GM18909 (cell line): ENCODE data around the gene FBN2.
A peak's percentile ranks its signal among the peaks of the same experiment; 100 is the strongest.
"Not testable (repeated sequence)": the region's sequence is repeated elsewhere in the genome, so short reads cannot be mapped to it uniquely, and the experiment has no call there.

Experiments used
- ATAC-seq: cut with Tn5 transposase; IDR thresholded peaks from one replicate; pipeline ENCODE4 v1.9.1; 2021; ENCODE audit warnings: mild to moderate bottlenecking; ENCODE audit not compliant: unreplicated experiment, poor library complexity

Gene FBN2

DNA sequence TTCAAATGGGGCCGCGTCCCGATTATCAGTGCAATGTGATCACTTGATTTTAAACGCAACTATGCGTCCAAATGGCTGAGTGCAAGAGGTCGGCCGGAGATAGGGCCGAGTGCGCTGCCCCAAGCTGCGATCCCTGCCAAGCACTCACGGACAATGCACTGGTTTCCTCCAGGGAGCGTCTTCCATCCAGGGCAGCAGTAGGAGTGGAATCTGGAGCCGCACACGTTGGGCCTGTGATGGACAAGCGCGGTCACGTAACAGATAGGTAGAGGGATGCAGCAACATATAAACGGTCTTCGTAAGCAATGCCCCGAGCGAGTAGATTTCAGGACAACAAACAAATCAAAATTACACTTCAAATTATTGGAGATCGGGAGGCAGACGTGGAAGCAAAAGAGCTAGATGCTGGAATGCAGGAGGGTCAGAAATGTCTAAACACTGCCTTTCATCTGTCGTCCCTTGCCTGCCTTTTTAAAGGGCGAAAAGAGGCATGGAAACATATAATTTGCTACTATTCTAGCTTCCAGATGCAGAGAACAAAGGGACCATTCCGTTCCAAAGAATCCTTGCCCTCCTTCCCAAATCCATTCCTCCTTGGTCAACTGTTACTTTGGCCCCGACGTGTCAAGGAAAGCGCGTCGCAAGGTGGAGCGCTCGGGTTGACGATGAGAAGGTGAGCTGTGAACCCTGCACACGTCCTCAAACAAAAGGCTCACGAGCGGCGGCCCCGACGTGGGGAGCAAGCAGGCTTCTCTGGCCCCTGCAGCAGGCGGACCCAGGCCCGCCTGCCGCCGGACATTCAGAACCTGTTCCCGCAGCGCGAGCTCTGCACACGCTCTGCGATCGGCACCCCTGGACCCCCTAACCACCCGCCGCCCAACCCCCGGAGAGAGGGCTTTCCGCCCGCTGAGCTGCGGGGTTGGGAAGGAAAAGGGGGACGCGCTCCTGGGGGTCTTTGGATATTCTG is 1.5 kb downstream of the FBN2 start:
- no peak for ATAC-seq

DNA sequence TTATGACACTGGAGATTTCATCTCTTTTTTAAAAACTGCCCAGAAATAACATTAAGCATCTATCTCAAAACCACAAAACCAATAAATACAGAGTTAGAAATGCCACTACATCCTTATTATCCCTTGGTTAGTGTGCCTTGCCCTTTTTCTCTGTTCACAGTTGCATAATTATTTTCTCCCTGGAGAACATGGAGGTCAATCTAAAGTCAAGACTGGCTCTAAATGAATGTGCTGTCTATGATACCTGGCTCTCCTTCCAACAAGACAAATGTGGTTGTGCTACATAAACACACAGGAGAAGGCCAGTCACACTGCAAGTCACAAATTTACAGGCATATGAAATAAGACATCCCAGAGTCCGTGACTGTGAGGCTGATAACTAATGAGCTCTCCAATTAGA is 2.8 kb downstream of the FBN2 start:
- no peak for ATAC-seq

DNA sequence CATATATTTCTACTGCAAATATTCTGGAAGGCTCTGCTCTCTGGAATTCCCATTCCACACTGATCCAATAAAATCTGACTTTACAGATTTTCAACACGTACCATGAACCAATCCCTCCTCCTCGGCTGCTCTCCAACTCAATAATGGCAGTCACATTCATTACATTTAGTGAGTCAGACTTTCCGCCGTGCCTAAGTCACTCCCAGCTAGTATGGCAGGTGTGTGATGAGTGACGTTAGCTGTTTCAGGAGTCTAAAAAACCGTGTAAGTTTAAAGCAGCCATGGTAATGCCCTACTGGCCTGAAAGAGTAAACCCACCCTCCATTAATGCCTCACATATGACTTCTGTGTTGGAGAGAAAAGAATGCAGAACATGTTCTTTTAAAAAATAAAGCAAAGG is 3.3 kb downstream of the FBN2 start:
- ATAC-seq, result no peak

DNA sequence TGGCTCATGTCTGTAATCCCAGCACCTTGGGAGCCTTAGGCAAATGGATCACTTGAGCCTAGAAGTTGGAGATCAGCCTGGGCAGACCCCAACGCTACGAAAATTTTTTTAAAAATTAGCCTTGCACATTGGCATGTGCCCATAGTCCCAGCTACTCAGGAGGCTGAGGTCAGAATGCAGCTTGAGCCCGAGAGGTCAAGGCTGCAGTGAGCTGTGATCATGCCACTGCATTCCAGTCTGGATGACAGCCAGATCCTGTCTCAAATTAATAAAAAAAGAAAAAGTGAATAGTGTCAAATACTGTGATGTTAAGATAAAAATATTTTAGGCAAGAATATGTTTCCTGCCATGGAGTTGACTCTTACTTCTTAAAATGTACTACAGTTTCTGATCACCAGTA is 5.3 kb downstream of the FBN2 start:
- ATAC-seq, result no peak

DNA sequence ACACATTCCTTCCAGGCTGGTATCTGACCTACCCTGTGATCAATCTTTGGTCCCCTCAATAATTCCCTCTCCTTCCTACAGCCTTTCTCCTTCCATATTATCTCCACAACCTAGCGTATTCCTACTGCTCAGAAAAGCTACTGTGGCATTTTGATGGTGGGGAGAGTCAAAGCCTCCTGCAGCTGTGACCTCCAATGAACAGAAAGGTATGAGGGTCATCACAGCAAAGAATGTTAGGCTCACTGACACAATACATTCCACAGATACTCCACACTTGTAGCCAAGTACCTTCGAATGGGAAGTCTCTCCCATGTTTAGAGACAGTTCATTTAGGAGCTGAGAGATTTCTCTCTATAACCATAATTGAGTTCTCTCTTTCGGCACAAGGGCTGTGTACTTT is 5.9 kb downstream of the FBN2 start:
- no peak for ATAC-seq

DNA sequence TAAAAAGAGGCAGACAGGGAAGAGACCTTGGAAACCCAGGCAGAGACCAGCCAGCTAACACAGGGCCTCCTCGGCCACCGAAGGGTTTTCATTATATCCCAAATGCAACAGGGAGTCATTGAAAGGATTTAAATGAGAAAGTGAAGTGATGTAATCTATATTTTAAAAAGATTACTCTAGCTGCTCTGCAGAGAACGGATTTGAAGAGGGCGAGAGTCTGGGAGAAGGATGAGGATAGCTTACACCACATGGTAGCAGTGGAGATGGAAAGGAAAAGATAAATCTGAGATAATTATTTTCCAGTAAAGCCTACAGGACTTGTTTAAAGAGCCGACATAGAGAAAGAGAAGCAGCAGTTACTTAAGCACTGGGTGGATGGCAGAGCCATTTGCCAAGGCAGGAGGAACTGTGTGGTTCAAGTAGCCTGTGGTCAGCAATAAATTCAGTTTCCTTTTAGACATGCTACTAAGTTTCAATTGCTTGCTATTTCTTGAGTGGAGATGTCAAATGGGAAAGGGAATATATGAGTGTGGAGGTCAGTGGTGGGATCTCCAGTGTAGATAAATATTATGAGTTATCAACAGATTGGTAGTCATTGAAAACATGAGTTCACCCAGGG is 9.3 kb downstream of the FBN2 start:
- ATAC-seq, result no peak

DNA sequence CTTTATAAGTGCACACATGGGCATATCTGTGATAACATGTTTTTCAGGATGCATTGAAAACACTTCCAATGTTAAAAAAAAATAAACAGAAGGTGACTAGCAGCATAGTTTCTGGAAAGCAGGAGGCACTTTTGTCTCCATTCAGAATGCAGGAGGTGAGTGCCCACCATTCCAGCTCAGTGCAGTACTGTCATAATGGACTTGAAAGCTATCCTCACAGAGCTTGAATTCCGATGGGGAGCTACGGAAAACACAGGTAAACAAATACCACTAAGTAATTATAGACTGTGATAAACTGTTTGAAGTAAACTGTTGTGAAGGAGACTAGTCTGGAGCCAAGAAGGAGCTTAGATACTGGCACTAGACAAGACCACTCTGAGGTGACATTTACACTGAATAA is 9.9 kb downstream of the FBN2 start:
- ATAC-seq, result no peak

DNA sequence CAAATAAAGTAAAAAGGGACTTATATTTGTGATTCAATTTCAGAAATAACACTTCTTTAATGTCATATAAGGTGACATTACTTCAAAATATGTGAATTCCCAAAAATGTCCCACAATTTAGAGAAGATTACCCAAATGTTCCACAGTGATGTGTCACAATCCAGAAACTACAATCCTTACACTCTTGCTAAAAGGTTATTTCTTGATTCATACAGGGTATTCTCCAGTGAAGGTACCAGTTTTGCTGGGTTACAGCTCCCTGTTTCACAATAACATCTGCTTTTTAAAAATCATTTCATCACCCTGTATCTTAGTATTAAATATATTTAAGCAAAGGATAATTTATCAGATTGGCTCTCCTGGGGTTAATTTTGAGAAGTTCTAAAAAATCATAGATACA is 11.0 kb downstream of the FBN2 start:
- no peak for ATAC-seq

DNA sequence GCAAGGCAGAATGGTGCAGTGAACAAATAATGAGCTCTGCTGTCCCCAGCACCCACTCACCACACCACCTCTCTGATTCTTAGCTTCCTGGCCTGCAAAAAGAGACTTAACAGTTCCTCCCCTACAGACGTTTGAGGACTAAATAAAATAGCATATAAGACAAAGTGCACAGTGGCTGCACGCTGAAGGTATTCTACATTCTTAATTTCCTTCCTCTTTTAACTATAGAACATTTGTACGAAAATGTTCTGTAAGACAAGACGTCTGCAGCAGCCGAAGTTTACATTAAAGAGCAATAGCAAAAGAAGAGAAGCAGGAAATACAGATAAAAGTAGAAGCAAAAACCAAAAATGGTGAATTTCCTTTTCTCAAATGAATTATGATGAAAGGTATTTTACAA is 15.7 kb downstream of the FBN2 start:
- ATAC-seq, result no peak

DNA sequence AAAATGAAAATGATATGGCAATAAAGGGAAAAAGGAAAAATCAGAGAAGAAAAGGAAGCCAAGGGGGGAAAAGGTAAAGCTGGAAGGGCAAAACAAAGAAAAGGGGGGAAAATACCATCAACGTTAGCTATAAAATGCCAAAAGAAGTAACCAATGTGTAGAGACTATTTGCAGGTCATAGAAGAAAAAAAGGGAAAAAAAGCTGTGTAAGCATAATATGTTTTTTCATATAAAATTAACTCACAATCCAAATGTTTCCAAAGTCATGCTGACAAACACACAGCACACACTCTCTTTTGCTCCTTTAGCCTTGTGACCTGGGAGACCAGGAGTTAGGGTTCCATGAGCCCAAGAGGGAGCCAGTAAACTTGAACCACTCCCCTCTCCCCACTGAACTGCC is 18.2 kb downstream of the FBN2 start:
- ATAC-seq, result no peak

DNA sequence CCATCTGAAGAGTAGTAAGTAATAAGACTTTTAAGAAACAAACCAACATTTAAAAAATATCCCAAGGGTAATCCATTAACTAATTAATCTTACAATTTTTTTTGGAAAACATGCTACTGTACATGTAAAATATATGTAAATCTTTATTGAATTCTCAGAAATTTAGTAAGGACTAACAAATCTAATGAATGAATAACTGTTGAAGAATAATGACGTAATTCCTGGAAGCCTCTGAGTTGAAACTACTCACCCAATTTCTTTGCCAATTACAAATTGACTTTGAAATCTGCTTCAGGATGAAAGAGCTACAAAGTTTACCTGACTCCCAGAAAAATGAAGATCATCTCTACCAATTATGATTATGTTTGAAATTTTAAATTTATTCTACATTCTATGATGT is 21.1 kb downstream of the FBN2 start:
- no peak for ATAC-seq

DNA sequence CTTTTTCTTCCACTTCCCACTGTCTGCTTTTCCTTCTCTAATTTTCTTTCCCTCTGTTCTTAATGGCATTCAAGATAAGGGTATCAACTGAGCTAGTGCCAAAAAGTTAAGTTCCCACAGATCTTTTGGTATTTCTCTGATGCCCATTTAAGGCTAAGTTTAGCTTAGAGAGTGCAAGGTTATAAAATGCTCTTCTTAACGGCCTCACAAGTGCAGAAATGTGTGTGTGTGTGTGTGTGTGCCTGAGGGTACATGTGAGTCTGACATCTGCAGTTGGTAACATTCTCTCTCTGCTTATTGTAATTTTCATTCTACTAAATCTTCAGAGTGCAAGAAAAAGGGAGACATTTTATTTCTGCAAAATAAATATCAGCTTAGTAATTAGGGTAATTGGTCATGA is 24.2 kb downstream of the FBN2 start:
- ATAC-seq, result no peak

DNA sequence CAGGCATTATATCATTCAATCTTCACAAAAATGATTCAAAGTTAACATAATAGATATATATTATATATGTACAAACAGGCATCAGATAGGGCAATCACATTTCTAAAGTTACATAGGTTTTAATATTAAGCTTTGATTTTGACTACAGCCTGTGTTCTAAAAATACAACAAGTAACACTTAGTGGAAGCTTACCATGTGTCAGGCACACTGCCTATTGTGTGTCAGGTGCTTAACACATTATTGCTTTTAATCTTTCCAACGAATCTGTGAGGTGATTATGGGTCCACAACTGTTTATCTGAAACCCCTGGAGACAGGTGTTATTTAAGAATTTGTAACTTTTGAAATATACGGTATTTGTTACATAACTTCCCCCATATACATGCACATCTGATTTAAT is 25.2 kb downstream of the FBN2 start:
- ATAC-seq, result no peak

DNA sequence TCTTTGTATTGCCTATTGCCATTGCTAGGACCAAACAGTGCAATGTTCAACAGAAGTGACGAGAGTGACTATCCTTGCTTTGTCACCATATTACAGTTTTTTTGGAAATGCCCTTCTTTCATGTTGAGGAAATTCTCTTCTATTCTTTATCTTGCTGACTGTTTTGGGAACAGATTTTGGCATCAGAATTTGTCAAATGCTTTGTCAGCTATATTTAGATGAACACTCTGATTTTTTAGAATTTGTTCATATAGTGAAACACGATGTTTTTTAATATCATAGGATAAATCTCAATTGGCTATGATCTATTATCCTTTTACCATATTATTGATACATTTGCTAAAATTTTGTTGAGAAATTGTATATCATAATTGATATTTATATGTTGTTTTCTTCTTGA is 31.4 kb downstream of the FBN2 start:
- no peak for ATAC-seq

DNA sequence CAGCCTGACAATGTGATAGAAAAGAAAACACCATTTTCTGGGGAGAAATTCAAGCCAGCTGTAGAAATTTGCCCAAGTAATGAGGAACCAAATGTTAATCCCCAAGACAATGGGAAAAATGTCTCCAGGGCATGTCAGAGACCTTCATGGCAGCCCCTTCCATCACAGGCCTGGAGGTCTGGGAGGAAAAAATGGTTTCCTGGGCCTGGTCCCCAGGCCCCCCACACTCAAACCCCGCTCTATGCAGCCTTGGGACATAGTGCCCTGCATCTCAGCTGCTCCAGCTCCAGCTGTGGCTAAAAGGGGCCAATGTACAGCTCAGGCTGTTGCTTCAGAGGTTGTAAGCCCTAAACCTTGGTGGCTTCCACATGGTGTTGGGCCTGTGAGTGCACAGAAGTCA is 34.3 kb downstream of the FBN2 start:
- ATAC-seq, result not testable (repeated sequence)

DNA sequence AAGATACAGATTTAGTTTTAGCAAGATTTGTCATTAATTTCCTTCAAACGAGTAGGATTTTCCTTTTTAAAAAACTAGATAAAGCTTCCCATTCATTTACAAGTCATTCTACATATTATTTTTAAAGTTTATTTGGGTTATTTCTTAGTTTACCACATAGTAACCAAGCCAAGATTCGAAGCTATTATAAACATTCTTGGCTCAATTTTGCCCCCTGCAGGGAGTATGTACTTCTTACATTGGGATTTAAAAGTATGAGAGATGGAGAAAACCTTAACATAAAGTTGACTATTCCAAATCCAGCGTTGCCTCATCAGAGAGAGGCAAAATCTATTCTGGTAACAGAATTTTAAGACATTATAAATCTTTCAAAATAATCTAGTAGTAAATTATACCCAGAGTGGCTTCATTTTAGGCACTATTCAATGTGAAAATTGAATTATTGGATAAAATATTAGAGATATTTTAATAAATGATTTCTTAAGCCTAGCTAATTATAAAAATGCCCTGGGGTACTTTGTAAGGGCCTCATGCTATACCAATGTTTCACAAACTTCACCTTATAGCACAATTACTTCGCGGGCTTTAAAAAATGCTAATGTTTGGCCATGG is 39.1 kb downstream of the FBN2 start:
- ATAC-seq, result peak; percentile 38

DNA sequence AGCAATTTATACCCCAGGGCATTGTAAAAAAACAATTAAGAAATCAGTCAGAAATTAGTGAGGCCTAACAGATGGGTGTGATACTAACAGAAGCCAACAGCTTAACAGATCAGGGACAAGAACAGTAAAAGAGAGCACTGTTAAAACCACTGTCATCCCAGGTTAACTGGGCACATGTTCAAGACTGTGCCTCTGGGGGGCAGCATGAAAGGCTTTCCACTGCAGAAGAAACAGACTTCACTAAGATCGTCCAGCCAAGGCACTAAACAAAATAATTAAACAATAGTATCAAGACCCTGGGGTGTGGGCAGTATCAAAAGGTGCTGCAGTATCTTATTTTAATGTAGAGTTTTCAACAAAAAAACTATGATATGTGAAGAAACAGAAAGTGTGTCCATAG is 43.5 kb downstream of the FBN2 start:
- ATAC-seq, result no peak

DNA sequence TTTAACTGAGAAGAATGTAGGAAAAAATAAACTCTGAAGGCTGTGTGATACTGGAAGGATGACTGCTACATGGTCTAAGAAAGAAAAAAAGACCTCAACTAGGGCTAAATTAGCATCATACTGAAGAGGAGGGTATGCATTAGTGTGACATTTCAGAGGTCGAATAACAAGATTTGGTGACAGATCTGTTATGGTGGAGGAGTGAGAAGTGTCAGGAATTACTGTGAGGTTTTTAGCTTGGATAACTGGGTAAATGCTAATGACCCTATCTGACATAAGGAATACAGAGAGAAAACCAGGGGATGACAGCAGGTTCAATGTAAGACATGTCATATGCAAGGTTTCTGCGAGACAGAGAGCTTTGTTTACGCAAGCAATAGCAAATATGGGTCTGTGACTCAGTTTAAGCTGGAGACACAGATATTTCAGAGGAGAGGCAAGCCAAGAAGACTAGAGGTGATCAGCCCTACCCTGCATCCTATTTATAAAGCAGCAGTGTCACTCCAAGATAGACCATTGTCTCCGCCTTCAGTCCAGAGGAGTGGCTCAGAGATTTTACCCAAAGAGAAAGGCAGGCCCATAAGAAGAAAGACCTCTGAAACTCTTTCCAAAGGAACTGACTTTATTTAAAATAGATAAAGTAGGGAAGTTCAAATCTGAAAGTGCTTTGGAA is 44.3 kb downstream of the FBN2 start:
- ATAC-seq, result no peak

DNA sequence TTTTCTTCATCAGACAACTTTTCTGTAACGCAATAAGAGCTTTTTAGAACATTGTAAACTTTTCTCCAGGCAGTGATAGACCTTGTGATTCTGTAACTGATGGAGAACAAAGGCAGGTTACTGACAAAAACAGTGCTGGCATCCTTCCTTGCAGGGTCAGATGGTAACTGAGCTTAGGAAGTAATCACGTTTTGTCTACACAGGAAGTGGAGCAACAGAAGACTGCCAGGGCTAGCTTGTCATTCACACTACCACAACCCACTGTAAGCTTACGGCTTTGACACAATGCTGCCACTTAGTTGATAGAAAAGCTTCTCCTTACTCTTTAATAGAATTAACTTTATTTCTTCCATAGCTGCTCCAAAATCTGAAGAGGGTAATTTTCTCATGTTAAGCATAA is 46.8 kb downstream of the FBN2 start:
- no peak for ATAC-seq

DNA sequence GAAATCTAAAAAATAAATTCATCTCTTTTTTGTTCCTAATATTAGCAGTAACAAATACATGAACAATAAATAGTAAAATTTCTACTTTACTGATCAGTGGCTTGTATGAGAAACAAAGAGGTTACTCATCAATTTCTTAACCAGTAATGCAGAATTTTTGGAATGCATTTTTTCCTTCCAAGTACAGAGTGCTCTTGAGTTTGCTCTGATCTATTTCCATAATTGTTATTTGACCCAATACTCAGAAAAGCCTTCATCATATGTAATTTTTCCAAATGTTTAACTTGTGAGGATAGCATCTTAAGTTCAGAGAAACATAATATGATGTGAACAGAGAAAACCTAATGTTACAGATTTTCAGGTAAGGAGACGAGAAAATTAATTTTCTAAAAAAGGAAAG is 47.3 kb downstream of the FBN2 start:
- ATAC-seq, result no peak

DNA sequence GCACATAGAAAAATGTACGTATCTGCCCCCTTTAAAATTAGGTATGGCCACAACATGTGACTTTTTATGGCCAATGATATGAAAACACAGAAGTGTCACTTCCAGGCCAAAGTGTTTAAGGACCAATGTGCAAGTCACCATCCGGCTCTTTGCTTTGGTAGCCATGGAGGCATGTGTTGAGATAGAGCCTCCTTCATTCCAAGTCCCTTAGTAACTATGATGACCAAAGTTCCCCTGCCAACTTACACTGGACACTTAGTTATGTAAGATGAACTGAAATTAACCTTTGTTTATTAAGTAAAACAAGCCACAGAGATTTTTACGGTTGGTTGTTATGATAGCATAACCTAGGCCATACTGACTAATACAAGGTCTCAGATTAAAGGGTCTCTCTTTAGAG is 51.0 kb downstream of the FBN2 start:
- ATAC-seq, result no peak
